Stimulated activated naive CD4-positive, alpha-beta T cell (primary cell): ENCODE results near the gene BUD31.
"Not testable (repeated sequence)": the region's sequence is repeated elsewhere in the genome, so short reads cannot be mapped to it uniquely, and the experiment has no call there.

Experiments used
- DNase-seq, 6 experiments: peaks; one replicate each; lab custom pipeline; 2025; lab: John Stamatoyannopoulos, UW

Gene BUD31

DNA sequence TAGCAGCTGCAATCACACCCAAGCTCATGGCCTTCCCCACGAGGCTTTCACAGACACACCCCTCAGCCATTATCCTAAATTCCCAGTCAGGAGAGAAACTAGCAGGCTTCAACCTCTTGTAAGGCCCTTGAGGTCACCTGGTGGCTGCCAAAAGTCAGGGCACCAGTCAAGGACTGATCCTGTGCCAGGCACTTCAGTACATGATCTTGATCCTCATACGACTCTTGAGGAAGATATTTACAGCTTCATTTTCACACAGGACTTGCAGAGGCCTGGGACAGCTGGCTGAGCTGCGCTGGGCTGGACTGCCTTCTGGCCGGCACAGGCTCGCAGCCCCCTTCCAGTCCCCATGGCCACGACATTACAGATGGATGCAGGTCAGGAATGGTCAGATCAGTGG is 9.2 kb upstream of the BUD31 start:
- no peak for DNase-seq

DNA sequence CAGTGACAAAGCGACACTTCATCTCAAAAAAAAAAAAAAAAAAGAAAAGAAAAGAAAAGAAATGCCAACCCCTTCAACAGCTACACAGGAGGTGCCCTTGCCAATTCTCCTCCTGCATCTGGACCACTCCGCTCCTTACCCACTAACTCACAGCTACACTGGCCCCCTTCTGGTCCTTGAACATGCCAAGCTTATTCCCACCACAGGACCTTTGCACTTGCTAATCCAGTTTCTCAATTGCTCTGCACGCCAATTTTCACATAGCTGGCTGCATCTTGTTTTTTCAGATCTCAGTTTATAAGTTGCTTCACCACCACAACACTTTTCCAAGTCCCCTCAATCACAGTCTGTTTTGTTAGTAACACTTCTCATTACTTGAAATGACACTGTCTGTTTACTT is 5.9 kb upstream of the BUD31 start:
- DNase-seq, result no peak

DNA sequence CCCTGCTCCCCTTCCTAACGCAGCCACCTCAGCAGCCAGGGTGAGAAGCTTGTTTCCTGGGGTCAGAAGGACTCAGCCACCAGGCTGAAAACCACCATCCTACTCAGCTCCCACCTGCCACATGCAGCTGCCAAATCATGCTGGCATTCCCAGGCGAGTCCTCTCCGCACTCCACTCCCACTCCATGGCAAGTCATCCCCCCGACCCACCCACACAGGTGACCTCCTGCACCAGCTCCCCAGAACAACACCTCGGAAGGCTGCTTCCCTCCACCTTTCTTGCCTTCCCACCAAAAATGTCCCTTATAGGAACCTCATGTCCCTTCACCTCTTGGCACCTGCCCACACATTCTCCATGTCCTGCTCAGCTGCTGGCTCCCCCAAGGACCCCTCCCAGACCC is 5.0 kb upstream of the BUD31 start:
- no peak for DNase-seq

DNA sequence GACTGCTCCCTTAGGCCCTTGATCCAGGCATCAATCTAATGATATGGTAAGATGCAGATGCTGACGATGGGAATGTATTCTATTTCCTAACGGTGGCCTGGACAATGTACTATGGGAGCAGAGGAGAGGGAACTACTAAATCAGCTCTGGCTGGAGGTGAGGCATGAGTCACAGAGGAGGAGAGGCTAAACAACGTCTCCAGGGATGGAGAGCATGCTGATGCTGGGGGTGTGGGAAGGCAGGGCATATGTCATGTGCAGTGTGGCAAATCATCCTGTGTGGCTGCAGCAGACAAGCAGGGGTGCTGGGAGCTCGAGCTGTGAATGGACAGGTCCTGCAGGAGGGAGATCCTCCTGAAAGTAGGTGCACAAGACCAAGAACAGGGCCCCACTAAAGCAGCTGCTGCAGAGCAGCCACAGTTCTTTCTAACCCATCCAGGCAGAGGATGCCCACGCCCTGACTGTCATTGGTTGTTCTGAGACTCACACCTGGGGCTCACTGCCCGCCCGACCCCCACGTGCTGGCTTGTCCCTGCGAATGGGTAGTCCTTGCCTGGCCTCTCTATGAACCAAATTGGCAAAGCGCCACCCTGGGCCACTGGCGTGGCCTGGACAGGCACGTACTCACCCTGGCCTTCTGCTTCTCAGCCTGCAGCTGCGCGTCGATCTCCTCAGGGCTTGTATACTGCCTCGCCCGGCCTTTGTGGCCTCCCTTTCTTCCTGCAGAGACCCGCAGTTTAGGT is 4.4 kb upstream of the BUD31 start:
- DNase-seq, result no peak

DNA sequence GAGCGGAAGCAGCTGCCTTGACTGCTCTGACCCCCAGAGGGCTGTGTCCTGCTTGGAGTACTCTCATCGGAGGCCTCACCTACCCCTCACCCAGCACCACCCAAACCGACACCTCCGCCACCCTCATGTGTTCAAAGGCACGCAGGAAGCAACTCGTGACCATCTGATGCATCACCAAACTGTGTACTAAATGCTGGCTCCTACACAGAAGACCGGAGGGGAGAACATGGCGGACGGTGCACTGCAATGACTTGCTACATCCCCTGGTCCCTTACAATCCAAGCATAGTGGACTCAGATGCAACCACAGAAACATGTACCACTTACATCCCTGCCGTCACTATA is 3.8 kb upstream of the BUD31 start:
- no peak for DNase-seq

DNA sequence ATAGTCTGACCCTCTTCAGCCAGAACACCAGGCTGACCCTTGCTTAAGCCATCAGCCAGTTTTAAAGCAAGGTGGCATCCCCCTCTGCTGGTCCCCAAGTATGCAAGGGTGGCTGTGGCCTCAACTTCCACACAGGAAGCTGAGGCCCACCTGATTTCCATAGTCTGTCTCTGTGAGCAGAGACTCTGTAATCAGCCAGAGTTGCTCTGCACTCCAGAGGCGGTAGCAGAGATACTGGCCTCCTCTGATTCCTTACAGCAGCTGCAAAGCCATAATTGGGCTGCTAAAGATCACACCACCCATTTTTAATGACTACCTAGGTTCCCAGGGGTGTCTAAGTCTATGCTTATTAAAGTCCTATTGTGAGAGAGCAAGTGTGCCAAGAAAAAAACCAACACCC is 2.2 kb upstream of the BUD31 start:
- DNase-seq, result no peak

DNA sequence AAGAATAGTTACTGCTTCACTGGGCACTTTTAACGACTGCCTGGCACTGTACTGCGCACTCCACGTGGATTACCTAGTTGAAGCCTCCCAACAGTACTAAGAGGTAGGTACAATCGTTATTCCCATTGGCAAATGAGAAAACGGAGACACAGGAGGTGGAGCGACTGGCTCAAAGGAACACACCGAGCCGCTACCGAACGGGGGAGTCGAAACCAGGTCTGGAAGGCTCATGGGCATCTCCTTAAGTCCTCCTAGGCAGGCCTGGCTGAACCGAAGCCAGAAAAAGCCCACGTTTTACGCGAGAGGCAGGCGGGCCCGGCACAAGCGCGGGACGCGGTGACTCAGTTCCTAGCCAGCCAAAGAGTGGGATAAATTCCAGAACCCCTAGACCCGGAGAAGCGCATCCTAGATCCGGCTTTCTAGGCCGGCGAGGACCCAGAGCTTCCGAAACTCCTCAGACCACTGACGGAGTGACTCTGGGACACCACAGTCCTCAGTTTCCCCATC is 844 bp upstream of the BUD31 start:
- DNase-seq, result peak in 3 of 6 experiments; percentile 20 to 54 (median 44)

DNA sequence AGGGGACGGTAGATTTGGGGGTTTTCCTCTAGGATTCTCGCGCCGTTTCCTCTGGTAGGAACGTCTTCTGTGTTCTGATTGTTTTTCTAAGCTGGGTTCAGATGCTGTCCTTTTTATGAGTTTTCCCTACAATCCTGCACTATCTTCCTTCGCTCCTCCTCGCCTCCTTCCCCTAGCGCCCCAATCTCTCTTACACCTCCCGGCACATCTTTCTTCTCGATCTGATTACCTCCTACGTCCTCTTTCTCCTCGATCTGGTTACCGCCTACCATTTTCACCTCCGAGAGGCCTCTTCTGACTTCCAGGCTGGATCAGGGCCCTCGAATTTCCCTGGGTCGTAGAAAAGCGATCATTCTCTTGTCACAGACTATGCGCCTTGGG is 413 bp downstream of the BUD31 start:
- peak in 2 of 6 experiments; percentile 49 to 65 for DNase-seq

DNA sequence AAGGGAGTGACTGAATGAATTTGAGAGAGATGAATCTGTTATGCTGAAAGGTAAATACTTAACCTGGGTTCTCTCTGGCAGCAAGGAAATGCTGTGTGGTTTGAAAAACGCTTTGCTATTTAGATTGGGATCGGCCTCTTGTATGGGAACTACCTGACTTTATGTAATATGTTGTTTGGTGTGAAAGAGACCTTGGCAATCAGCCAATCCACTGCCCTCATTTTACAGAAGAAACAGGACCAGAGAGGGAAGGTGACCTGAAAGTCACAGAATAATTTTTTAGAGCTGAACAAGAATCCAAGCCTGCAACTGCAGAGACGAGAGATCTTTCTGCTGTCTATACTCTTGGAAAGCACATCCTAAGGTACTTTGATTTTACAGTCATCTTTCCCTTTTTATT is 1.0 kb downstream of the BUD31 start:
- DNase-seq, result peak in 1 of 6 experiments; percentile 17

DNA sequence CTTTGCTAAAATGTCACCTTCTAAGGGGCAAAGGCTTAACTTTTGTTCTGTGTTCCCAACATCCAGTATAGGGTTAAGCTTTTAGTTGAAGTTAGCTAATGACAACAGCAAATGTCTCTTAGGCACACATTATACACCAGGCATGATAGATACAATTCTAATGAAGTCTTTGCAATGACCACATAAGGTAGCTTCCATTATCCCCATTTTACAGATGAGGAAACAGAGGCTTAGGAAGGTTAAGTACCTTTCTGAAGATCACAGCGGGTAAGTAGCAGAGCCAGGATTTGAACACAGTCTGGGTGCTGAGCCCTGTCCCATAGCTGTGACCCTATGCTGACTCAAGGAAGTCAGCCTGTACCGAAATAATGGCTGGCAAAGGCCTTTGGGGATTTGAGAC is 1.9 kb downstream of the BUD31 start:
- DNase-seq, result no peak

DNA sequence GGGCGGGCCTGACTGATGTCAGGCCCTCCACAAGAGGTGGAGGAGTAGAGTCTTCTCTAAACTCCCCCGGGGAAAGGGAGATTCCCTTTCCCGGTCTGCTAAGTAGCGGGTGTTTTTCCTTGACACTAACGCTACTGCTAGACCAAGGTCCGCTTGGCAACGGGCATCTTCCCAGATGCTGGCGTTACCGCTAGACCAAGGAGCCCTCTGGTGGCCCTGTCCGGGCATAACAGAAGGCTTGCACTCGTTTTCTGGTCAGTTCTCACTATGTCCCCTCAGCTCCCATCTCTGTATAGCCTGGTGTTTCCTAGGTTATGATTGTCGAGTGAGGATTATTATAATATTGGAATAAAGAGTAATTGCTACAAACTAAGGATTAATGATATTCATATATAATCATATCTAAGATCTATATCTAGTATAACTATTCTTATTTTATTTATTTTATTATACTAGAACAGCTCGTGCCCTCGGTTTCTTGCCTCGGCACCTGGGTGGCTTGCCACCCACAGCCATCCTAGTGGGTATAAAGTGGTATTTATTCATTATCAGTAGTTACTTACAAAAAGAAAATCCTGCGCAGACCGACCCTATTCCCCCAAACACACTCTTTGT is 6.9 kb downstream of the BUD31 start:
- not testable (repeated sequence) for DNase-seq

DNA sequence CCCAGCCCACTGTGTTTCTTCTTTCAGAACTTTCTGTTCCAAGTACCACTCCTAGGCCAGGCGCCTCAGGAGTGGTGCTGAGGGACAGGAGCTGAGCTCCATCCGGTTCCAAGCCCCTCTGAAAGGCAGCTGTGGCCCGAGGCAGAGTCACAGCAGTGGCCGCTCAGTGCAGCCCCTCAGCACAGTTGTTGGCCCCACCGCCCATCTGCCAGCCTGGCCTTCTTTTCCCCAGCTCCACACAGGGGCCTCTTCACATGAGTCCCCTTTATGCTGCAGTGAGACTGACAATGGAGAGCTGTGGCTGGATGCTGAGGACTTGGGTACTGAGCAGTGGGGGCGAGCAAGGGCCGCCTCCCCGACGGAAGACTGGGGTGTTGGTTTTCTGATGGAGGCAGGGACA is 9.5 kb downstream of the BUD31 start:
- no peak for DNase-seq

DNA sequence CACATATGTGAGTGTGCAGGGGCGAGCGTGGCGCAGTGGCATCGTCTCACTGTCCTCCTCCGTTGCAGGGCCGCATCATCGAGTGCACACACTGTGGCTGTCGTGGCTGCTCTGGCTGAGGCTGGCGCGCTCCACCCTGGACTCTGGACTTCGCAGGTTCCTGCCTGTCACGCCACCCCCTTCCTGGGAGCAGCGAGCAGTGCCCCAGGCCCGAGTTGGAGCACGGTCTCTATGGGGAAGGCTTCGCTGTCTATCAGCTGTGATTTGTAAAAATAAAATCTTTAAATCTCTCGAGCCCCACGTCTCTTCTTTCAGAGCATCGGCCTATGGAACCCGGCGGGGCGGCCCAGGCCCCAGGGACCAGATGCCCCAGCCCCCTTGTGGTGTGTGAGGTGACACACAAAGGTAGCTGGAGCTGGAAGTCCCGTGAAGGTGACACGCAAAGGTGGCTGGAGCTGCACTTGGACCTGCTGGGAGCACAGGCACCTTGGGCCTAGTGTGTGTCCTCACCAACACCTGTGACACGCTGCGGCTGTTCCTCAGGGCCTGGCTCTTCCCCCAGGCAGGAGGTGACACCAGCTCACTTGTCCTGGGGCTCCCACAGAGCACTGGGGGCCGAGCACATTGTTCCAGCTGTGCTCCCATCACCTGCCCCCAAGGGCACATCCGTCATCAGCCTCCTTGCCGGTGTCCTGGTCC is 10.7 kb downstream of the BUD31 start:
- no peak for DNase-seq

DNA sequence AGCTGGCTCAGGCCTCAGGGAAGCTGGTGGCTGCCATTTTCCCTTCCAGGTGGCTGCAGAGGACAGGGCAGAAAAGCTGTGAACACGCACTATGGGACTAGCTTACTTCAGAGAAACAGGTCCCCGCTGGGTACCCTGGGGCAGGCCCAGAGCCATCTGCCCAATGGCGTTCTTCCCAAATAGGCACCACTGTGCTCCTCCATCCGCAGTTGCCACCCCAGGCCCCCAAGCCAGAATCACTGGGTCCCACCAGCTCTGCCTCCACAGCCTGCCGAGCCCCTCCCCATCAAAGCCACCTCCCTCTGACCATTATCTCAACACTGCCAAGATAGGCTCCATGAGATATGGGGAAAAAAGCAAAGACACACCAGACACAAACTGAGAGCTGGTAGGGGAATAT is 11.4 kb downstream of the BUD31 start:
- DNase-seq, result no peak

DNA sequence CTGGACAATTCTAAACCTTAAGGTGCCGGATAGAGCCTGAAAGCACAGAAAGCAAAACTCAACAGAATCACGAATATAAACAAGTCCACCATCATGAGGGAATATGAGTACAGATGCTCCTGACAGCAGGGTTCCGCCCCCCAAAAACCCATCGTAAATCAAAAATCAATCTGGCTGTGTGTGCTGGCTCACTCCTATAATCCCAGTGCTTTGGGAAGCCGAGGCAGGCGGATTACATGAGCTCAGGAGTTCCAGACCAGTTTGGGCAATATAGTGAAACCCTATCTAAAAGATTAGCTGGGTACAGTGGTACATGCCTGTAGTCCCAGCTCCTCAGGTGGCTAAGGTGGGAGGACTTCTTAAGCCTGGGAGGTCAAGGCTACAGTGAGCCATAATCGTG is 12.2 kb downstream of the BUD31 start:
- DNase-seq, result no peak

DNA sequence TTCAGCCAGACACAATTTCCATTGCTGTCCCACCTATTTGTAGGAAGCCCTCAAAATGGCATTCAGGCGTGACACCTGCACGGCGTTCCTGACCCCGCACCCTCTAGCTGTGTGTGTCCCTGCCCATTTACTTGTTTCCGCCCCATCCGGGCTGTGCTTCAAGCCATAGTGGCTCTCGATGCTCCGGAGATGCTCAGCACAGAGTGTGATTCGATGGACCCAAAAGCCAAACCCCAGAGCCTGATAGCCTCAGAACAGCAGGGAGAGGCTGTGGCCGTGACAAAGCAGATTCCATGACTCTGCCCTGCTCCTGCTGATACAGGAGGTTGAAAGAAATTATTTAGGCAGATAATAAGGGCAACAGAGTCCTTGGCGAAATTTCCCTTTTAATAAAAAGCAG is 13.4 kb downstream of the BUD31 start:
- DNase-seq, result no peak

DNA sequence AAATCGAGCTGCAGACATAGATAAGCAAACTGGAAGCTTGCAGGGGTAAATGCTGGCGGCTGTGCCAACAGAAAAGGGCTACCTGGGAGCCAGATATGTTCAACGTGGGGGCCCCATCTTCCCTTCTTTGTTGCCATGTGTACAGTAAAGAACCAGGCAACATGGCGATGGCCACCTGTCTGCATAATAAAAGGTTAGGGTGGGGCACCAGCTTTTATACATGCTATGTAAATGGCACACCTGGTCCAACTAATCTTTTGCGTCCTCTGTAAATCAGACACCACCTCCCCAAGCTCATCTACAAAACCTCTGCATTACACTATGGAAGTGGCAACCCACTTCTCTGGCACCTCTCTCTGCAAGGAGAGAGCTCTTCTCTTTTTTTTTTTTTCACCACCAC is 13.9 kb downstream of the BUD31 start:
- no peak for DNase-seq

DNA sequence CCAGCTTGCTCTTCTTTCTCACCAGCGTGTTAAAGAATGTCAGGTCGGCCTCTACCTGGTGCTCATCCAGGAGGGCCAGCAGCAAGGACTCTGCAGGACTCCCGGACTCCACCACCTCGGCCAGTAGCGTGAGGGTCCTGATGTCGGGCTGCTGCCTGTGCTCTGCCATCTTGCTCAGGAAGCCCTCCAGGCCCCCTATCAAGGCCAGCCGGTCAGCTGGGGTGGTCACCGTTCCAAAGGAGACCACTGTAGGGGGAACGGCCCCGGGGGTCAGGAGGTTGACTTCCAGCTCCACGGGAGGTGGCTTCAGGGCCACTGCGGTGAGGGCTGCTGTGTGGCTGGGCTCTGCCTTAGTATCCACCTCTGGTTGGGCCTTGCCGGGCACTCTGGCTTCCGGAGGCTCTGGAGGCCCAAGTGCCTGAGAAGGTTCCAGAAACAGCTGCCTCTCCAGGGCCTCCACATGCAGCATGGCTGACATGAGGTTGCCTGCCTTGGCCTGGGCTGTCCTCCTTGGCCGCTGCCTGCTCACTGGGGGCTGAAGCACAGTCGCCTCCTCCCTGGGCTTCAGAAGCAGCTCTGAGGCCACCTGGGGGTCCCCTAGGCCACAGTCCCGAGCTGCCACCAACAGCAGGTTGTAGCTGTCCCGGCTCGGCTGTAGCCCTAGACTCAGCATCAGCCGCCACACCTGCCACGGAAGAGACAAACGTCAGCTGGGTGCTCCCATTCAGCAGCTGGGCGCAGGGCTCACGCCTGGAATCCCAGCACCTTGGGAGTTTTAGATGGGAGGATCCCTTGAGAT is 16.4 kb downstream of the BUD31 start:
- DNase-seq, result no peak

DNA sequence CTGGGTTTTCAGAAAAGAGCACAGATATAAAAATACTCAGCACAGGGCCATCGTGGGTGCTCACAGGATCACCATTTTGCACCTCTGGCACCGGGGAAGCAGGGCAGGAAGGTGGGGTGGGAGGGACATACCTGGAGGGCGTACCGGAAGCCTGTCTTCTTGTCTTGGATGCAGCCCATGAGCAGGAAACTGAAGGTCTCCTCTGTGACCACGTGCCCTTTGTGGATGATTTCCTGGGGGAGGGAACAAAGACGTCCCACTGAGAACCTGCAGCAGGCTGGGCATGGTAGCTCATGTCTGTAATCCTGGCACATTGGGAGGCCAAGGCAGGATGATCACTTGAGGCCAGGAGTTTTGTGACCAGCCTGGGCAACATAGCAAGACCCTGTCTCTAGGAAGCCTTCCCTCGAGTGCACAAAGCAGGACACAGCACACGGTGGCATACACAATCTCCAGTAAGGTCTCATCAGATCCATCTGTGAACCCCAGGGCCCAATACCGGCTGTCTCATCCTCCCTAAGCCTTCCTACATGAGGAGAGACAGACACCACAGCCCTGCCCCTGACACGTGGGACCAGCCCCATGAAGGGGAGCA is 20.3 kb downstream of the BUD31 start:
- peak in 3 of 6 experiments; percentile 13 to 29 (median 20) for DNase-seq

DNA sequence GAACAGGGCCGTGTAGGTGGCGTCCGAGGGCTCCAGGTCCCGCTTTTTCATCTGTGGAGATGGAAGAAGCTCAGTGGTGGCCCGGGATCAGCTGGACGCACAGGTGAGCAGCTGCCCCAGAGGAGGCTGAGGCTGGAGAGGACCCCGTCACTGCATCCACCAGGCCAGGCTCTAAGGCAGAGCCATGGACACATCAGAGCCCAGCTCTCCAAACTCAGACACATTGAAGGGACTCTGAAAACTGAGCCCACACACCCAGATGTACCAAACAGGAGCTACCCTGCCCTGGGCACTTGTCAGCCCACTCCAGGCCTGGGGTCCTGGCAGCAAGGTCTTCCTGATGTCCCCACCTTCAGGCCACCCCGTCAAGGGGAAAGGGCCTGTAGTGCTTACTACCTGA is 21.0 kb downstream of the BUD31 start:
- no peak for DNase-seq

DNA sequence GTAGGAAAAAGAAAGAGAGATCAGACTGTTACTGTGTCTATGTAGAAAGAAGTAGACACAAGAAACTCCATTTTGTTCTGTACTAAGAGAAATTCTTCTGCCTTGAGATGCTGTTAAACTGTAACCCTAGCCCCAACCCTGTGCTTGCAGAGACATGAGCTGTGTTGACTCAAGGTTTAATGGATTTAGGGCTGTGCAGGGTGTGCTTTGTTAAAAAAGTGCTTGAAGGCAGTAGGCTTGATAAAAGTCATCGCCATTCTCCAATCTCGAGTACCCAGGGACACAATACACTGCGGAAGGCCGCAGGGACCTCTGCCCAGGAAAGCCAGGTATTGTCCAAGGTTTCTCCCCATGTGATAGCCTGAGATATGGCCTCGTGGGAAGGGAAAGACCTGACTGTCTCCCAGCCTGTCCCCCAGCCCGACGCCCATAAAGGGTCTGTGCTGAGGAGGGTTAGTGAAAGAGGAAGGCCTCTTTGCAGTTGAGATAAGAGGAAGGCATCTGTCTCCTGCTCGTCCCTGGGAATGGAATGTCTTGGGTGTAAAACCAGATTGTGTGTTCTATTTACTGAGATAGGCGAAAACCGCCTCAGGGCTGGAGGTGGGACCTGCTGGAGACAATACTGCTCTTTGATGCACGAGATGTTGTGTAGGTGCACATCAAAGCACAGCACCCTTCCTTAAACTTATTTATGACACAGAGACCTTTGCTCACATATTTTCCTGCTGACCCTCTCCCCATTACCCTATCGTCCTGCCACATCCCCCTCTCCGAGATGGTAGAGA is 23.2 kb downstream of the BUD31 start:
- DNase-seq, result not testable (repeated sequence)
